HPDE6-E6E7 (cell line): ENCODE results near the gene SOX6.

ENCODE experiments used
- DNase-seq: peaks from one replicate; pipeline ENCODE4 v3.0.0; 2011; ENCODE audit warnings: missing footprints; ENCODE audit errors: extremely low spot score

Gene SOX6

GRCh38 chr11:16321148-16321547 is 35.2 kb downstream of the SOX6 start:
- DNase-seq: peak; percentile 22

- no peak for DNase-seq
These were observed 38.0 kb downstream of the SOX6 start for GRCh38 chr11:16318320-16318719.

- DNase-seq: no peak
These were observed 38.6 kb downstream of the SOX6 start for GRCh38 chr11:16317712-16318111.

- DNase-seq: no peak
These were observed 42.5 kb downstream of the SOX6 start for GRCh38 chr11:16313846-16314245.

DNA sequence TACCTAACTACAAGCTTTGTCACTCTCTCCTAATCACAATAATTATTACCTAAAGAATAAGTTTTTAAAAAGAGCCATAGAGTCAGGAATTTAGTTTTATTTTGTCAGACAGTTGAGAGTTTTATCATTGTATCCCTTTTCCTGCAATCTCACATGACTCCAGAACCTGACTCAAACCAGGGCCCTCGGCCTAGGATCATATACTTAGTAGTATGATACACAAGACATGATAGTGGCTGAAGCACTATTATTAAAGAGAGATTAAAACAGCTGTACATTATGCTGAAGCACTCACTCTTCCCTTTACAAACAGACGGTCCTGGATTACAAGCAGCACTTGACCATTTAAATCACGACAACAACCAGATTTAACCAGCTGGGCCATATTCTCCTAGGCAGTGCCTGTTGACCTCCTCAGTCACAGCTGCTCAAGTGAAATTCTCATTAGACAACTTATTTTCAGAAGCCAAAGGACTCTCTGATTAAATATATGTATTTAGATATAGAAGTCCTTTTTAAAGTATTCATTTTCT is 44.0 kb downstream of the SOX6 start:
- no peak for DNase-seq

DNA sequence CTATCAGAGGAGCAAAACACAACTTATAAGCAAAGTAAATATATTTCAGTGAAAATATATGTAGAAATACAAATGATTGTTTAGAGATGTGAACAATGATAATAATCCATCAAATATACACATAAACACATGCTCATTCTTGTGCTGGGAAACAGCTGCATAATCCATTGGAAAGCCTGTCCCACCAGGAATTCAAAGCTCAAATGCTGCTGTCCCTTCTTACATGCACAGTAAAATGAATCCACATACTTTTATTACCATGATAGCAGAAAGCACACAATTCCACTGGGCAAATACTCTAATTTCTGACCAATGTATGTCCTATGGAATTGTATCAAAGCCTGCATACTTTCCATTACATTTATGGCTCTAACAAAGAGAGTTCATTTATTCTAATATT is 44.5 kb downstream of the SOX6 start:
- no peak for DNase-seq

DNA sequence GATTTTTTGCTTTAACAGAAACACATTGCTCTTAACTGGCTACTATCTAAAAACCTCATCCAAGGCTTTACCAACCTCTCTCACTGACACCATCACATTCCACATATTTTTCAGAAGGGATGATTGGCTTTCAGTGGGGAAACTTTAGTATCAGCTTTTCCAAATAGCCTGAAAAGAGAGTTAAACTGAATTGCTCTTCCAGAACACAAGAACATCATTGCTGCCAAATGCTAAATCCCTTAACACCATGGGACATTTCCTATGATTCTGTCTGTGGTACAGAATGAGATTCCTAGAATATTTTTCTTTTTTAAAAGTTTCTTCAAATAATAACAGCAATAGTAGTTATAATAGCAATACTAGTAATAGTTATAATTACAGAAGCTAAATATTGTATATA is 45.4 kb downstream of the SOX6 start:
- no peak for DNase-seq

- DNase-seq: no peak
These were observed 47.1 kb downstream of the SOX6 start for GRCh38 chr11:16309226-16309625.

DNA sequence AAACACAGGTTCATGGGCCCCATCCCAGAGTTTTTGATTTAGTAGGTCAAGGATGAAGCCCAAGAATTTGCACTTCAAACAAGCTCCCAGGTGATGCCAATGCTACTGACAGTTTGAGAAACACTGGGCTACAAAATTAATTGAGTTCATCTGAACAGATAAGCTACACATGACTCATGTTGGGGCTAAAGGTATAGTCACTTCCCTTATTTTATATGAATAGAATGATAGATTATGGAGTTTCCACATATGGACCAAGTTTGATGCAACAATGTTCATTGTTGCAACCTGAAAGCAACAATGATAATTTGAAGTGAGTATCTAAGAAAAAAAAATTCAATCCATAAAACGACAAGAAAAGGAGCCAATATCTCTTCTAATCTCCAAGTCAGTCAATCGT is 54.9 kb downstream of the SOX6 start:
- no peak for DNase-seq

DNA sequence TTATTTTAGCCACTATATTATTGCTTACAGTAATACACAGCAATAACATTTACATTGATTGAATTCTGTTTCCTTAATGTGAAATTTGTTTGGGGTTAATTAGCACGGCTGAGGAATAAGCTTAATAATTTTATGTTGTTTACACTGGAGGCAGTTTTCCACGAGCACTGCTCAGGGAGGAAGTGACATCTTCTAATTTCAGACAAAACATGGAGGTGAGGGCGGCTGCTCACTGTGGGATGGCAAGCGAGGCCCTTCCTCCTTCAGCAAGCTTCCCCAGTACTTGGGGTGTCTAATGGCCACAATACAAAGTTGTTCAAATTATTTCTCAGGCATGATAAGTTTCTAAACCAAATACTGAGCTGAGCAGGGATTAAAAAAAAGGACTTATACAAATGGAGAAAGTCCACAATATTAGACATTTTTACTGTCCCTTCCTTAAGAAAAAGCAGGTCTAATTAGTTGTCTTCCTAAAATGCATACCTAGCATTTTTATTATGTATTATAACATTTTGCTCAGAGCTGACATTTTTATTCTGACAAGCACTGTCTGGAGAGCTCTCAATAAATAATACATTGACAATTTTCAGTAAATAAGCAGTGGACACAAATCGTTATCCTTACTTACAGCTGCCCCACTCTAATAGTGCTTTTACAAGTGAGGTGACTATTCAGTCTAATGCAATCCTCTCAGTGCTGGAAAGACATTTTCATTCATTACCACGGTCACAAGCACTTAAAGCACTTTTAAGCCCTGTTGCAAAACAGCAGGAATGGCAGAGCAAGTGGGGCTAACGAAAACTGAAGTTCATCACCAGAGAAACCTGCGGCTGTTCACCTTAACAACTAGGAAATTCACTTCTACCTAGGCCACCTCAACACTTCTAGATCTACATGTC is 56.2 kb downstream of the SOX6 start:
- DNase-seq: no peak

DNA sequence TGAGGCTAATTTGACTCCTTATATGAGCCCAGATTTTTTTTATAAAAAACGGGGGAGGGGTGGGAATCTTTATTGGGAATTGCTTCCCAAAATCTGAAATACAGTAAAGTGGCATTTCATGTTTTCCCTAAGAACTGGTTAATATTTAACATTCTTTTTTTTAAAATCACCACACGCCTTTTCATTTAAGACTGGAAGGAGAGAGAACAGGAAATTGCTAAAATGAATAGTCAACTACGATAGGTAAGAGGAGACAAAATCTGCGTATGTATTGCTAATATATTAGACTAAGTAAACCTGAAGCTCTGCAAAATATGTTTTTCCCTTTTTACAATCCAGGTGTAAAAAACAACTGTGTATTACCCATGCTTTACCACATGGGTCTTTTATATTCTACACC is 57.0 kb downstream of the SOX6 start:
- no peak for DNase-seq

DNA sequence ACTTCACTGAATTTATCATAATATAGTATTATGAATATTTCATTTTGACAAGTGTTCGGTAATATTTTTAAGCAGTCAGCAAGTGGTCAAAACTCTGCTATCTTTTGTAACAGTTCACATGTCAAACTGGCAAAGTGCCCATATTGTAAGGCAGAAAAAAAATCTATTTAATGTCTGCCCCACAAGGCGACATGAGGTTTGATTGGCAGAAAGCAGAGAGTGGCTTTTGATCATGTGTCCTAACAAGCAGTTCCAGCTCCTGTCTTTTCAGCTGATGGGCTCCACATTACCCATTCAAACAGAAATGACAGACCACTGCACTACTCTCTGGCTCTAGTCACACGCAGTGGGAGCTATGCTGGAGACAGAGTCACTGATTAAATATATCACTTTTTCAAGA is 59.0 kb downstream of the SOX6 start:
- DNase-seq: no peak

GRCh38 chr11:16296273-16296672 is 60.1 kb downstream of the SOX6 start:
- no peak for DNase-seq

- DNase-seq: no peak
These were observed 60.8 kb downstream of the SOX6 start for GRCh38 chr11:16295592-16295991.

- DNase-seq: no peak
These were observed 63.1 kb downstream of the SOX6 start for GRCh38 chr11:16293204-16293681.

DNA sequence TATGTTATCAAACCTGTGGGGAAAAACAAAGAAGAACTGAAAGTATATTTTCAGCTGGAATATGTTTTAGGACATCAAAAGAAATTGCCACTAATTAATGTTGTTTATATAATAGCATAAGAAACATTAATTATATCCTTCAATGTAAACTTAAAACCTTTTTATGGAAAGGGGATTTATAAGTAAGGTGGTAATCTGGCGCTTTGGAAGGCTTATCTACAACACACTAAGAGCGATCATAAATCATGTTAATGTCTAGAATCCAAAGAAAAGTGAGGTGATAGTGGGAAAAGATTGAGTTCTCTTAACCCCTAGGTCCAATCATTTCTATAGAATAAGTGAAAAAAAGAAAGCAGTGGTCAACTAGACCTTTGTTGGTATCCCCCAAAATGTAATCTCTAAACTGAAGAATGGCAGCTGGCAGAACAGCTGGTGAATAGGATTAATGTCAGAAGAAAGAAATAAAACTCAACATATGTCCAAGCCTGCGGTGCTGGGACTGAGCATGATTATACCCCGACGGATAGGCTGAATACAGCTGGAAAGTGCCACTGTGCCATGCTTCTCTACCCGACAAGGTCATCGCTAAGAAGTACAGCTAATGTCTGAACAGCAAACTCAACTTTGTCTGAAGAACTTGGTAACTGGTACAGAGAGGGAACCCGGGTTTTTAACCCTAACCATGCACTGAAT is 64.0 kb downstream of the SOX6 start:
- no peak for DNase-seq

DNA sequence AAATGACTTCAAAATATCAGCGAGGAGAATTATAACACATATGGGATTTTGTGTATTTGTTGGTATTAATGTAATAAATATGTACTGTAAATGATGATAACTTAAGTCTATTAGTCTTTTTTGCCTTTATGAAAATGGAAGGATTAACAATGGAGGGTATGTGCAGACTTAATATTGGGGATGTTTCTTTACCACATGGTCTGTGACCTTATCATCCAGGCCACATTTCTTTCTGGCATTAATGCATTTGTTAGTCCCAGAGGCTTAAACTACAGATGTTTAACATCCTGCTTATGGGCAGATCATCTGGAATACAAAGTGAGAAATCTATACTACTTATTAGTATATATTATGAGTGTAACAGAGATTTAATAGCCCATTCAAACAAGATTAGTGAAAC is 64.6 kb downstream of the SOX6 start:
- no peak for DNase-seq

- no peak for DNase-seq
These were observed 66.8 kb downstream of the SOX6 start for GRCh38 chr11:16289541-16289940.

GRCh38 chr11:16287630-16288280 is 68.6 kb downstream of the SOX6 start:
- no peak for DNase-seq

DNA sequence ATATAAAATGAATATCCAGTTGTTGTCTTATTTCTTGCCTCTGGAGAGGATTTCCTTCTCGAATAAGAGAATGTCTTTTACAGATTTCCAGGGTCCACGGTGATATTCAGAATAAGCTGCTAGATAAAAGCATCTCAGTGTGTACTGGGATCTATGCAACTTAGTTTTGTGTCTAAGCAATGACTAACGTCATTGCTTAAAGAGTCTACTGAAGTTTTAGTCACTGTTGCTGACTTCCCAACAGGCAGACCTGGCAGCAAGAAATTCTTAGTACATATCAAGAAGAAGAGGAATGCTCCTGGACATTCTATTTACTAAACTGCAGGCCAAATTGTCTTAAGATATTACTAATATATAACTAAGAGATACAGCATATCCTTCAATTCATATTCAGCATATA is 70.3 kb downstream of the SOX6 start:
- no peak for DNase-seq

- peak; percentile 11 for DNase-seq
These were observed 76.1 kb downstream of the SOX6 start for GRCh38 chr11:16280256-16280682.

DNA sequence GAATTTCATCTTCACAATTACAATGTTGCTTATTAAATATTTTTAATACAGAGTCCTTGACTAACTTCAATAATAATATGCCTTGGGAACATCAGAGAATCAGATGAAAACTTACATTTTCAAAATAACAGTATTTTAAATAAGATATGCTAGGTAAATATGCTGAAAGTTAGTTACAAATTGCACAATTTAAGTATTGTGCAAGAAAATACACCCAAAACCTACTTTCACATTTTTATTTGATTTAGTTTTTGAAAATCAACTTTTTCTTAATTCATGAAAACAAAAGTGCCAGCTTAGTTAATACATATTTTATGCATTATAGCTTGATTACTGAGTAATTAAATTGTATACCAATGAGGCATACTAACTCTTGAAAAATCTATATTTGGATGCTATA is 76.8 kb downstream of the SOX6 start:
- no peak for DNase-seq
